Stimulated activated CD8-positive, alpha-beta memory T cell treated with anti-CD3 and anti-CD28 coated beads, Interleukin-7, amount 100 ng/mL, for 24 hours (primary cell): ENCODE data around the gene KLK10.

ENCODE experiments used
- DNase-seq: peaks from one replicate; pipeline ENCODE4 v3.0.0-alpha.2; 2020; ENCODE audit warnings: low read depth

Gene KLK10

GRCh38 chr19:50968716-50969412, 50.6 kb downstream of the KLK10 start:
- DNase-seq = no peak

- no peak for DNase-seq
These were observed 51.4 kb downstream of the KLK10 start for GRCh38 chr19:50967929-50968715.

- DNase-seq = no peak
These were observed 55.2 kb downstream of the KLK10 start for GRCh38 chr19:50964266-50964665.

- DNase-seq = no peak
These were observed 56.1 kb downstream of the KLK10 start for GRCh38 chr19:50963381-50963780.
